ENCODE results near the gene TRAK2.

TRAK2 gene

DNA sequence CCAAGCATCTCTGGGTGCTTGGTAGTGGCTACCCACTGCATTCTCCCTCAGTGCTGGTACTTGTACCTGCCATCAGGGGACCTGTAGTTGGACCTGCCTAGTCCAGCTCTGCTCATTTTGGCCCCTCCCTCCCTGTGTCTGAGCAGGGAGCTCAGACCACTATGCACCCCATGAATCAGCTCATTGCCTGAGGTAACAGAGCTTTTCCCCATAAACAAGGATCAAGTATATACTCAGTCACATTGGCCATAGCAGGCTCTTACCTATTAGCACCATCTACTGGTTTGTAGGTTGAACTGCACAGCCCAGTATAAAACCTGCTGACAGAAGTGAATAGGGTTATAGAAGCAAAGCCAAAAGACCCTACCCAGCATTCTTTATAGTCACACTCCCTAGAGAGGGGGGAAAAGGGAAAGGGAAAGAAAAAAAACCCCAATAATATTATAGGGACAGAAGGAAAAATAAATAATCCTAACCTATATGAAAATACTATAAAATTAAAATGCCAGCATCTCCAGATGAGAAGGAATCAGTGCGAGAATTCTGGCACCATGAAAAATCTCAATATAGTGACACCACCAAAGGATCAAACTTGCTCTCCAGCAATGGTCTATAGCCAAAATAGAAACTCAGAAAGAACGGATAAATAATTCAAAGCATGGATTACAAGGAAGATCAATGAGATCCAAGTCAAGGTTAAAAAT, 87.2 kb downstream of the TRAK2 start:
- peak; percentile 78 for DNase-seq (ENCODE audit: low read depth)
- TF ChIP-seq POLR2A (IDR thresholded peaks at IDR 0.05; ENCODE audit: extremely low read depth, insufficient read length) (no peak), MYC (IDR thresholded peaks at IDR 0.05; ENCODE audit: low read depth, low read length) (no peak)
- TF ChIP-seq, protein P1, sequence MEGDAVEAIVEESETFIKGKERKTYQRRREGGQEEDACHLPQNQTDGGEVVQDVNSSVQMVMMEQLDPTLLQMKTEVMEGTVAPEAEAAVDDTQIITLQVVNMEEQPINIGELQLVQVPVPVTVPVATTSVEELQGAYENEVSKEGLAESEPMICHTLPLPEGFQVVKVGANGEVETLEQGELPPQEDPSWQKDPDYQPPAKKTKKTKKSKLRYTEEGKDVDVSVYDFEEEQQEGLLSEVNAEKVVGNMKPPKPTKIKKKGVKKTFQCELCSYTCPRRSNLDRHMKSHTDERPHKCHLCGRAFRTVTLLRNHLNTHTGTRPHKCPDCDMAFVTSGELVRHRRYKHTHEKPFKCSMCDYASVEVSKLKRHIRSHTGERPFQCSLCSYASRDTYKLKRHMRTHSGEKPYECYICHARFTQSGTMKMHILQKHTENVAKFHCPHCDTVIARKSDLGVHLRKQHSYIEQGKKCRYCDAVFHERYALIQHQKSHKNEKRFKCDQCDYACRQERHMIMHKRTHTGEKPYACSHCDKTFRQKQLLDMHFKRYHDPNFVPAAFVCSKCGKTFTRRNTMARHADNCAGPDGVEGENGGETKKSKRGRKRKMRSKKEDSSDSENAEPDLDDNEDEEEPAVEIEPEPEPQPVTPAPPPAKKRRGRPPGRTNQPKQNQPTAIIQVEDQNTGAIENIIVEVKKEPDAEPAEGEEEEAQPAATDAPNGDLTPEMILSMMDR (IDR thresholded peaks at IDR 0.05; ENCODE audit: low read depth, low read length) = peak; percentile 98
- TF ChIP-seq, protein P2, sequence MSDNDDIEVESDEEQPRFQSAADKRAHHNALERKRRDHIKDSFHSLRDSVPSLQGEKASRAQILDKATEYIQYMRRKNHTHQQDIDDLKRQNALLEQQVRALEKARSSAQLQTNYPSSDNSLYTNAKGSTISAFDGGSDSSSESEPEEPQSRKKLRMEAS (IDR thresholded peaks at IDR 0.05; ENCODE audit: low read depth, low read length) = peak; percentile 53
- H3K4me3 ChIP-seq (ENCODE audit: low read depth, low read length) = no peak overlapping the region

DNA sequence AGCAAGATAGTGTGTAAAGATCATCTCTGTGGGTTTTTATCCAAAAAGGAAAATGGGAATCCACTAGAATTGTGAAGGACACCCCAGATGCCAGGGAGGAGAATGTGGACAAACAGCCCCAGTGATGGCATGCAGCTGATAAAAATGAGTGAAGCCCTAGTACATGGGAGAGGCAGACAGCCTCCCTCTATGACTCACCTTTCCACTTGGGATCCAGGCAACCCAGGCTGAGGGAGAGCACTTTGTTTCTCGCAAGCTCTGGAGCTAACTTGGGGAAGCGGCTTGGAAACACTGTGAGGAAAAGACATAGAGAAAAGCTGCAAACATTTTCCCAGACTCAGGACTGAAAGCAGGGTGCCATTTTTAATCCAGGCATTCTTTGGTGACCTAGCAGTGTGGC, 88.9 kb downstream of the TRAK2 start:
- DNase-seq (ENCODE audit: low read depth) = no peak
- H3K4me3 ChIP-seq (ENCODE audit: low read depth, low read length) = no peak overlapping the region

DNA sequence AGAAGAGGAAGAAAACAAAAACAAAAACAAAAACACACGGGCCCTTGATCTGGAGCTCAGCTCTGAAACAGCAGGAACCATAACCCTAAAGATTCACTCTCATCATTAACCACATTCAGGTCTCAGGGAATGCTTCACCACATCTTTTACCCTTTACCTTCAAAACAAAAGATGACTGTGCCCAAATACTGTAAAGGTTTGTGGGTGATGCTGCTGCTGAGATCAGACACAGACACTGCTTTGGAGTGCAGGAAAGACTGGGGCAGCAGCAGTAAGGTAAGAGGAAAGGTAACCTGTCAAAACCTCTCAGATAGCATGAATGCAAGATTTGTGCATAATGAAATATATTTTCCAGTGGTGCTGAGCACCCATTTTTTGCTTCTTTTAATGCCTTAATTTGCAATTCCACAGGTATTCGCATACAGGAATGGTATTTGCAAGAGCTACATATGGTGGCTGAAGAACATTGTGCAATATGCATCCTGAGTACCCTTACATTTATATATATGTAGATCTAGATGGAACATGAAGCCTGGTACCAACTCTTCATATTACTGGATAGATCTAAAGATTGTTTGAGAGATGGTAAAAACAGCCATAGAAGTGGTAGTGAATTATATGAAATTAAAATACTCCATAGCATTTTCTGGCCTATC, 90.1 kb downstream of the TRAK2 start:
- TF ChIP-seq, protein P2 (IDR thresholded peaks at IDR 0.05; ENCODE audit: low read depth, low read length) = no peak
- TF ChIP-seq, protein P1 (IDR thresholded peaks at IDR 0.05; ENCODE audit: low read depth, low read length) = no peak
- TF ChIP-seq MYC (IDR thresholded peaks at IDR 0.05; ENCODE audit: low read depth, low read length) = no peak
- TF ChIP-seq POLR2A (IDR thresholded peaks at IDR 0.05; ENCODE audit: extremely low read depth, insufficient read length) = no peak
- no peak for DNase-seq (ENCODE audit: low read depth)
- no peak overlapping the region for H3K4me3 ChIP-seq (ENCODE audit: low read depth, low read length)

More for the DNA sequence above, 88.9 kb downstream of the TRAK2 start:
- TF ChIP-seq POLR2A (IDR thresholded peaks at IDR 0.05; ENCODE audit: extremely low read depth, insufficient read length) = no peak
- TF ChIP-seq MYC (IDR thresholded peaks at IDR 0.05; ENCODE audit: low read depth, low read length) = no peak

DNA sequence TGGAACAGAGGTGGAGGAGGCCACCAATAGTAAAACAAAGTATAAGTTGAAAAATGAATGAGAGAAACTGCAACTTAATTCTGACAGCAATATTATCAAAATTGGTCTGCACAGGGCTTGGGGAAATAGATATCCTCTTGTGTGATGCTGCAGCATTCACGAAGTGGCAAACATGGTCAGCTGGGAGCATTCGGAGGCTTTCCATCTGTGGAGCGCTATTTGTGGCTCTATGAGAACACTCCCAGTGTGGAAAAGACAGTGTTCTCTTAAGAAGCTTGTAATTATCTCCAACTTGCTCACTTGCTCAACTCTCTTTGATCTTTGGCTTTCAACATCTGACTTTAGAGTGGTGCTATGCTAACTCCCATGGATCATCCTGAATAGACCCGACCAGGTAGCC, 91.0 kb downstream of the TRAK2 start:
- no peak overlapping the region for H3K4me3 ChIP-seq (ENCODE audit: low read depth, low read length)
- no peak for DNase-seq (ENCODE audit: low read depth)
- TF ChIP-seq MYC (IDR thresholded peaks at IDR 0.05; ENCODE audit: low read depth, low read length) (no peak), POLR2A (IDR thresholded peaks at IDR 0.05; ENCODE audit: extremely low read depth, insufficient read length) (no peak)
- TF ChIP-seq, protein P2 (IDR thresholded peaks at IDR 0.05; ENCODE audit: low read depth, low read length) = no peak
- TF ChIP-seq, protein P1 (IDR thresholded peaks at IDR 0.05; ENCODE audit: low read depth, low read length) = no peak

DNA sequence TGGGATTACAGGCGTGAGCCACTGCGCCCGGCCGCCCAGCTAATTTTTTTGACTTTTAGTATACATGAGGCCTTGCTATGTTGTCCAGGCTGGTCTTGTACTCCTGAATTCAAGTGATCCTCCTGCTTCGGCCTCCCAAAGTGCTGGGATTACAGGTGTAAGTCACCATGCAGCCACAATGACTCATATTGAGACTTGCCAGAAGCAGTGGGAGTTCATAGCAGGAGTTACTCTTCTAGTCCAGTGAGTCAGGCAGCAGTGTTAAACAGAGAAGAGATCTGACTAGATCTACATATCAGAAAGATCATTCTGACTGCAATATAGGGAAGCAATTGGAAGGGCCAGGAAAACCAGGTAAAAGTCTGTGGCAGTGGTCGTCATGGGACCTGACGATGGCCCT, 92.6 kb downstream of the TRAK2 start:
- TF ChIP-seq, protein P2 (IDR thresholded peaks at IDR 0.05; ENCODE audit: low read depth, low read length) = no peak
- TF ChIP-seq POLR2A (IDR thresholded peaks at IDR 0.05; ENCODE audit: extremely low read depth, insufficient read length) (no peak), MYC (IDR thresholded peaks at IDR 0.05; ENCODE audit: low read depth, low read length) (no peak)
- TF ChIP-seq, protein P1 (IDR thresholded peaks at IDR 0.05; ENCODE audit: low read depth, low read length) = no peak
- peak; percentile 64 for DNase-seq (ENCODE audit: low read depth)

DNA sequence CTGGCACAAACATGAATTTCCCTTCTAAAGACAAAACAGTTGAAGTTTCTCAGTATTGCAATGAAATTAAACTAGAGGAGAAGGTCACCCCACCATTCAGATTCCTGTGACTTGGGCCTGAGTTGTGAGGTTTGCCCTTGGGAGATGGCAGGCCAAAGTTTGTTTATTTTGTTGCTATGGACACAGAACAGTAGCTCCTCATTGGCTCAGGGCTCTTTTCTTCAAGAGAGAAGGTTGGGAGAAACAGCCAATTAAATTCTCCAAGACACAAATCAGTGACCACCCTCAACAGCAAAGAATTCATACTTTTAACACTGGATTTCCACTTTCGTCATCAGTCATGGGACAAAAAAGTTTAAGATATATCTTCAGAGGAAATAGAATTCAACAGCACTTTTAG, 94.0 kb downstream of the TRAK2 start, which contains the start of gene FLACC1:
Gene FLACC1 (minus strand): TSS at position 125 of the 400 bp plus-strand sequence. CDS start 5,941 bp downstream, outside the sequence.
- TF ChIP-seq POLR2A (IDR thresholded peaks at IDR 0.05; ENCODE audit: extremely low read depth, insufficient read length) (no peak), MYC (IDR thresholded peaks at IDR 0.05; ENCODE audit: low read depth, low read length) (no peak)
- TF ChIP-seq, protein P2 (IDR thresholded peaks at IDR 0.05; ENCODE audit: low read depth, low read length) = no peak
- TF ChIP-seq, protein P1 (IDR thresholded peaks at IDR 0.05; ENCODE audit: low read depth, low read length) = no peak
- no peak within 1 kb of the TSS for H3K4me3 ChIP-seq (ENCODE audit: low read depth, low read length)
- DNase-seq (ENCODE audit: low read depth) = peak; percentile 36

More for the DNA sequence above, 92.6 kb downstream of the TRAK2 start:
- no peak overlapping the region for H3K4me3 ChIP-seq (ENCODE audit: low read depth, low read length)
